ENCODE measurements around the gene PALLD.

Gene PALLD

GRCh38 chr4:168880811-168881595, 384.2 kb downstream of the PALLD start:
- 0 out of 2 replicates have a peak, but pooled peaks cover 3% of the 10 kb centered on the region for H3K27me3 ChIP-seq (ENCODE audit: insufficient read depth, low read length)
- H3K4me3 ChIP-seq (ENCODE audit: low read depth, low read length, poor library complexity, severe bottlenecking): no peak overlapping the region
- H3K4me1 ChIP-seq (ENCODE audit: insufficient read depth, low read length, severe bottlenecking): no peaks in the 10 kb centered on the region
- H4K20me1 ChIP-seq (ENCODE audit: insufficient read depth, low read length): no peaks in the 10 kb centered on the region
- no peaks in the 10 kb centered on the region for H3K9me2 ChIP-seq (ENCODE audit: low read depth, low read length)
- no peaks in the 10 kb centered on the region for H3K9me3 ChIP-seq (ENCODE audit: low read length)
- TF ChIP-seq, protein P1, sequence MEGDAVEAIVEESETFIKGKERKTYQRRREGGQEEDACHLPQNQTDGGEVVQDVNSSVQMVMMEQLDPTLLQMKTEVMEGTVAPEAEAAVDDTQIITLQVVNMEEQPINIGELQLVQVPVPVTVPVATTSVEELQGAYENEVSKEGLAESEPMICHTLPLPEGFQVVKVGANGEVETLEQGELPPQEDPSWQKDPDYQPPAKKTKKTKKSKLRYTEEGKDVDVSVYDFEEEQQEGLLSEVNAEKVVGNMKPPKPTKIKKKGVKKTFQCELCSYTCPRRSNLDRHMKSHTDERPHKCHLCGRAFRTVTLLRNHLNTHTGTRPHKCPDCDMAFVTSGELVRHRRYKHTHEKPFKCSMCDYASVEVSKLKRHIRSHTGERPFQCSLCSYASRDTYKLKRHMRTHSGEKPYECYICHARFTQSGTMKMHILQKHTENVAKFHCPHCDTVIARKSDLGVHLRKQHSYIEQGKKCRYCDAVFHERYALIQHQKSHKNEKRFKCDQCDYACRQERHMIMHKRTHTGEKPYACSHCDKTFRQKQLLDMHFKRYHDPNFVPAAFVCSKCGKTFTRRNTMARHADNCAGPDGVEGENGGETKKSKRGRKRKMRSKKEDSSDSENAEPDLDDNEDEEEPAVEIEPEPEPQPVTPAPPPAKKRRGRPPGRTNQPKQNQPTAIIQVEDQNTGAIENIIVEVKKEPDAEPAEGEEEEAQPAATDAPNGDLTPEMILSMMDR (IDR thresholded peaks at IDR 0.05; ENCODE audit: low read length): no peak
- TF ChIP-seq EZH2 (IDR thresholded peaks at IDR 0.05; ENCODE audit: borderline replicate concordance, low read length): no peak
- no peaks in the 10 kb centered on the region for H3F3A ChIP-seq (ENCODE audit: insufficient read depth, low read length)
- no peaks in the 10 kb centered on the region for H3K79me2 ChIP-seq (ENCODE audit: insufficient read depth, low read length)
- H3K4me2 ChIP-seq (ENCODE audit: low read length): no peak overlapping the region
- H3K9ac ChIP-seq (ENCODE audit: low read length): no peak overlapping the region
- no peak overlapping the region for H2AFZ ChIP-seq (ENCODE audit: low read length)
- no peaks in the 10 kb centered on the region for H3K36me3 ChIP-seq (ENCODE audit: insufficient read depth, low read length)
- no peak overlapping the region for H3K27ac ChIP-seq (ENCODE audit: low read depth, low read length, poor library complexity, severe bottlenecking)

DNA sequence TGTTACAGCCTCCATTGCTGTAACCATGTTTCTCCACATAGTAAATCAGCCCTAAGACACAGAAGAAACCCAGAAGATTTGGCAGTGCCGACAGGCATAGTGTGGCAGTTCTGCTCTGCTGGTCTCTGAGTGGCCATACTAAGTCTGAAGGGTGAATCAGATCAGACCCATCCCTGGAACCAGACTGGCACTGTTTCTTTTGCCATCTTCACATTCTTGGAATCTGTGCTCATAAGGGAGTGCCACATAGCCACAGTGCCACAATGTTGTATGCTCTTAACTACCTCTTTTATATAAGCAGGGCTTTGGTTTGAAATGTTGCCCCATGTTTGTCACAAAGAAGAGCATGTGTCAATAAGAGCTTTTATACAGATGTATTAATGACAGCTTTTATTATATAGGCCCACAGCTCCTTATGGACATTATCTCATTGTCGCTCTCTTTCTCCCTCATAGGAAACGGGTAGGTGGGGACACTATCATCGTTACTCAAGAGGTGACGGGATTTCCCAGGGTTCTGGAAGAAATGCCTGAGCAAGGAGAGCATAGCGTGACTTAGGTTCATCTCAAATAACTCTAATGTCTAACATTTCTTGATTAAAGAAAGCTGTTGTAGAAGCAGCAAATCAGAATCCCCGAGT, 385.0 kb downstream of the PALLD start:
- no peak overlapping the region for H3K27ac ChIP-seq (ENCODE audit: low read depth, low read length, poor library complexity, severe bottlenecking)
- H3K4me3 ChIP-seq (ENCODE audit: low read depth, low read length, poor library complexity, severe bottlenecking): no peak overlapping the region
- H4K20me1 ChIP-seq (ENCODE audit: insufficient read depth, low read length): no peaks in the 10 kb centered on the region
- H3K27me3 ChIP-seq (ENCODE audit: insufficient read depth, low read length): 0 out of 2 replicates have a peak, but pooled peaks cover 3% of the 10 kb centered on the region
- H3K4me2 ChIP-seq (ENCODE audit: low read length): no peak overlapping the region
- no peaks in the 10 kb centered on the region for H3K9me2 ChIP-seq (ENCODE audit: low read depth, low read length)
- no peaks in the 10 kb centered on the region for H3K79me2 ChIP-seq (ENCODE audit: insufficient read depth, low read length)
- no peaks in the 10 kb centered on the region for H3K4me1 ChIP-seq (ENCODE audit: insufficient read depth, low read length, severe bottlenecking)
- no peak for TF ChIP-seq EZH2 (IDR thresholded peaks at IDR 0.05; ENCODE audit: borderline replicate concordance, low read length)
- TF ChIP-seq, protein P1 (IDR thresholded peaks at IDR 0.05; ENCODE audit: low read length): no peak
- H3K9me3 ChIP-seq (ENCODE audit: low read length): no peaks in the 10 kb centered on the region
- no peaks in the 10 kb centered on the region for H3K36me3 ChIP-seq (ENCODE audit: insufficient read depth, low read length)
- H2AFZ ChIP-seq (ENCODE audit: low read length): no peak overlapping the region
- no peaks in the 10 kb centered on the region for H3F3A ChIP-seq (ENCODE audit: insufficient read depth, low read length)
- H3K9ac ChIP-seq (ENCODE audit: low read length): no peak overlapping the region

DNA sequence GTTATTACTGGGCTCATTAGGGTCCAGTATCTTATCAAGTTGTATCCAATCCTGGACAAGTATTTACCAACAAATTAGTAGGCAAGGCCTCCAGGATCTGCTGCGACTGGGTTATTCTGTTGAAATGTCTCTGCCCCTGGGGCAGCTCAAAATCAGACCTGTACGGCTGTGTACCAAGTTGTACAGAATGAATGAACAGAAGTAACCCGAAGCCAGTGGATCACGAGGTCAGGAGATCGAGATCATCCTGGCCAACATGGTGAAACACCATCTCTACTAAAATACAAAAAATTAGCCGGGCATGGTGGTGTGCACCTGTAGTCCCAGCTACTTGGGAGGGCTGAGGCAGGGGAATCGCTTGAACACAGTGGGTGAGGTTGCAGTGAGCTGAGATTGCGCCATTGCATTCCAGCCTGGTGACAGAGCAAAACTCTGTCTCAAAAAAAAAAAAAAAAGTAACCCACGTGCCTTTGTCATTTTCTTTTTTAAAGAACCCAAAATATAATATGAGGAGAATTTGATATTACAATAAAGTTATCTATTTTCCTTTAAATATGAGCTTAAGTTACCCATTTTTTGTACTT, 385.9 kb downstream of the PALLD start:
- H3K9ac ChIP-seq (ENCODE audit: low read length): no peak overlapping the region
- H3K27ac ChIP-seq (ENCODE audit: low read depth, low read length, poor library complexity, severe bottlenecking): no peak overlapping the region
- H3K9me3 ChIP-seq (ENCODE audit: low read length): no peaks in the 10 kb centered on the region
- no peaks in the 10 kb centered on the region for H4K20me1 ChIP-seq (ENCODE audit: insufficient read depth, low read length)
- H3K79me2 ChIP-seq (ENCODE audit: insufficient read depth, low read length): no peaks in the 10 kb centered on the region
- no peaks in the 10 kb centered on the region for H3K9me2 ChIP-seq (ENCODE audit: low read depth, low read length)
- TF ChIP-seq EZH2 (IDR thresholded peaks at IDR 0.05; ENCODE audit: borderline replicate concordance, low read length): no peak
- TF ChIP-seq, protein P1 (IDR thresholded peaks at IDR 0.05; ENCODE audit: low read length): no peak
- H3K4me3 ChIP-seq (ENCODE audit: low read depth, low read length, poor library complexity, severe bottlenecking): no peak overlapping the region
- H2AFZ ChIP-seq (ENCODE audit: low read length): no peak overlapping the region
- H3K27me3 ChIP-seq (ENCODE audit: insufficient read depth, low read length): no peaks in the 10 kb centered on the region
- H3K4me1 ChIP-seq (ENCODE audit: insufficient read depth, low read length, severe bottlenecking): no peaks in the 10 kb centered on the region
- H3K36me3 ChIP-seq (ENCODE audit: insufficient read depth, low read length): no peaks in the 10 kb centered on the region
- no peak overlapping the region for H3K4me2 ChIP-seq (ENCODE audit: low read length)
- H3F3A ChIP-seq (ENCODE audit: insufficient read depth, low read length): no peaks in the 10 kb centered on the region
